BE2C (cell line): ENCODE data around the gene VIL1.

ENCODE experiments used
- DNase-seq: peaks from one replicate; pipeline ENCODE4 v3.0.0-alpha.2; 2020
- H3K27me3 ChIP-seq: fragments of 250-450 bp; sonication (Bioruptor Pico); 2 replicates; pipeline ENCODE4 v1.5.1; 2020; ENCODE audit warnings: mild to moderate bottlenecking
- H3K36me3 ChIP-seq: fragments of 250-450 bp; sonication (Bioruptor Pico); 2 replicates; pipeline ENCODE4 v1.5.1; 2020; ENCODE audit warnings: mild to moderate bottlenecking
- H3K4me1 ChIP-seq: fragments of 250-450 bp; sonication (Bioruptor Pico); 2 replicates; pipeline ENCODE4 v1.5.1; 2020
- H3K4me3 ChIP-seq: 2 replicates; pipeline ENCODE4 v1.5.1; 2011; ENCODE audit warnings: low read depth, low read length
- H3K9me3 ChIP-seq: fragments of 250-450 bp; sonication (Bioruptor Pico); 2 replicates; pipeline ENCODE4 v1.5.1; 2020
- CTCF ChIP-seq: IDR thresholded peaks from 2 replicates; pipeline ENCODE4 v1.5.1; 2012; ENCODE audit warnings: mild to moderate bottlenecking, low read depth, low read length

Gene VIL1

GRCh38 chr2:218452079-218452478 lies 33.2 kb downstream of the VIL1 start:
- Histone ChIP-seq H3K36me3 (peaks cover 36% of the 10 kb centered on the region), H3K4me3 (no peak overlapping the region), H3K27me3 (no peaks in the 10 kb centered on the region), H3K9me3 (no peaks in the 10 kb centered on the region; the same call in 1 of the 2 replicates), H3K4me1 (peaks cover 6% of the 10 kb centered on the region)
- DNase-seq = no peak
- TF ChIP-seq CTCF = no peak

GRCh38 chr2:218456849-218457248 lies 37.9 kb downstream of the VIL1 start:
- TF ChIP-seq CTCF = no peak
- H3K36me3 ChIP-seq = peaks cover 35% of the 10 kb centered on the region
- H3K27me3 ChIP-seq = no peaks in the 10 kb centered on the region
- H3K9me3 ChIP-seq = no peaks in the 10 kb centered on the region
- H3K4me3 ChIP-seq = no peak overlapping the region
- DNase-seq = no peak
- no peaks in the 10 kb centered on the region for H3K4me1 ChIP-seq

- DNase-seq = no peak
- no peaks in the 10 kb centered on the region for H3K4me1 ChIP-seq
- no peaks in the 10 kb centered on the region for H3K9me3 ChIP-seq
- peaks cover 47% of the 10 kb centered on the region for H3K36me3 ChIP-seq
- TF ChIP-seq CTCF = no peak
- H3K27me3 ChIP-seq = no peaks in the 10 kb centered on the region
- H3K4me3 ChIP-seq = no peak overlapping the region
Measured at GRCh38 chr2:218458598-218458997, 39.7 kb downstream of the VIL1 start.

- no peak for DNase-seq
- Histone ChIP-seq H3K4me3 (no peak overlapping the region), H3K9me3 (no peaks in the 10 kb centered on the region), H3K4me1 (no peaks in the 10 kb centered on the region), H3K36me3 (peaks cover 38% of the 10 kb centered on the region), H3K27me3 (no peaks in the 10 kb centered on the region)
- TF ChIP-seq CTCF = peak; percentile 49
Measured at GRCh38 chr2:218465987-218466633, 47.2 kb downstream of the VIL1 start.

- Histone ChIP-seq H3K9me3 (no peaks in the 10 kb centered on the region), H3K36me3 (peaks cover 34% of the 10 kb centered on the region), H3K4me3 (no peak overlapping the region), H3K27me3 (no peaks in the 10 kb centered on the region), H3K4me1 (no peaks in the 10 kb centered on the region)
- no peak for DNase-seq
- TF ChIP-seq CTCF = no peak
Measured at GRCh38 chr2:218470448-218470847, 51.5 kb downstream of the VIL1 start.

GRCh38 chr2:218471036-218471435 lies 52.1 kb downstream of the VIL1 start:
- no peak for TF ChIP-seq CTCF
- no peak for DNase-seq
- Histone ChIP-seq H3K4me1 (no peaks in the 10 kb centered on the region), H3K4me3 (no peak overlapping the region), H3K36me3 (peaks cover 38% of the 10 kb centered on the region), H3K9me3 (no peaks in the 10 kb centered on the region), H3K27me3 (no peaks in the 10 kb centered on the region)
